Astrocyte of the spinal cord (primary cell): ENCODE measurements around the gene ARRDC3.

Experiments
- DNase-seq: peaks from one replicate; pipeline ENCODE4 v3.0.0; 2011; ENCODE audit warnings: low read depth, low spot score
- H3K4me3 ChIP-seq: 2 replicates; pipeline ENCODE4 v1.5.1; 2011; ENCODE audit warnings: low read depth, mild to moderate bottlenecking, low read length, moderate library complexity
- in situ Hi-C: cut with HindIII; loops from 2 replicates; pipeline ENCODE4 v1.10.0; 2017; ENCODE audit warnings: low sequenced_read_pairs
- TF ChIP-seq, protein P1 (sequence below): IDR thresholded peaks from 2 replicates; pipeline ENCODE4 v1.5.1; 2012; ENCODE audit warnings: low read depth, mild to moderate bottlenecking, low read length, inconsistent platforms

Gene ARRDC3

DNA sequence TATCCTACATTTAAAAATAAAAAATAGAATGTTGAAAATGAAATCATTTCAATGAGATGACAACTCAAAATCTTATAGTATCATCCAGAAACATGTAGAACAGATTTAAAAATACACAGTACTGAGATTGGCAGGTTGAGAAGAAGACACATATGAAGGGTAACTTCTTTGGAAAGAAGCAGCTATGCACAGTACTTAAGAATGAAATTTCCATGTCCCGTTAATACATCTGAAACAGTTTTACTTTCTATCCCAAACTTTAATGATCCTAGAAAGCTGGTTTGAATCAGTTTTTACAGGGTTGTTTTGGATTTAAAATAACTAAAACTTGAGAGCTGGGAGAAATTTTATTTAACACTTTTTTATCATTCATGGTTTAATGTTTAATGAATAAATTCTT is 36.0 kb upstream of the ARRDC3 start:
- TF ChIP-seq, protein P1, sequence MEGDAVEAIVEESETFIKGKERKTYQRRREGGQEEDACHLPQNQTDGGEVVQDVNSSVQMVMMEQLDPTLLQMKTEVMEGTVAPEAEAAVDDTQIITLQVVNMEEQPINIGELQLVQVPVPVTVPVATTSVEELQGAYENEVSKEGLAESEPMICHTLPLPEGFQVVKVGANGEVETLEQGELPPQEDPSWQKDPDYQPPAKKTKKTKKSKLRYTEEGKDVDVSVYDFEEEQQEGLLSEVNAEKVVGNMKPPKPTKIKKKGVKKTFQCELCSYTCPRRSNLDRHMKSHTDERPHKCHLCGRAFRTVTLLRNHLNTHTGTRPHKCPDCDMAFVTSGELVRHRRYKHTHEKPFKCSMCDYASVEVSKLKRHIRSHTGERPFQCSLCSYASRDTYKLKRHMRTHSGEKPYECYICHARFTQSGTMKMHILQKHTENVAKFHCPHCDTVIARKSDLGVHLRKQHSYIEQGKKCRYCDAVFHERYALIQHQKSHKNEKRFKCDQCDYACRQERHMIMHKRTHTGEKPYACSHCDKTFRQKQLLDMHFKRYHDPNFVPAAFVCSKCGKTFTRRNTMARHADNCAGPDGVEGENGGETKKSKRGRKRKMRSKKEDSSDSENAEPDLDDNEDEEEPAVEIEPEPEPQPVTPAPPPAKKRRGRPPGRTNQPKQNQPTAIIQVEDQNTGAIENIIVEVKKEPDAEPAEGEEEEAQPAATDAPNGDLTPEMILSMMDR, result no peak
- in situ Hi-C loops, result no loop called here
- DNase-seq, result no peak
- no peak overlapping the region for H3K4me3 ChIP-seq

DNA sequence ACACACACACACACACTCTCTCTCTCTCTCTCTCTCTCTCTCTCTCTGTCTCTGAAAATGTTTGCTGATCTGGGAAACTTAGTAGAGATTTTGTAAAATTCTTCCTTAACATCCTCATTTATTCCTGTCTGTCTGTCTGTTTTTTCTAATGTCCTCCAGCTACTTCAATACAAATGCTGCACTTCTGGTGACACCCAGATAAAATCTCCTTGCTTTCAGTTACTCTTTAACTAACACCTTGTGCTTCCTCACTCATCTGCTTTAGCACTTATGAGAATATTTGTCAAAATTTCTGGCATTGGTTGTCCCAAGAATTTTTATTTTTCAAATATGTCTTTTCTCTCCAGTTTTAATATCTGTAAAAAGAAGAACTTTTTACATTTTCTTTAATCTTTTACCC is 35.0 kb upstream of the ARRDC3 start:
- TF ChIP-seq, protein P1, result no peak

DNA sequence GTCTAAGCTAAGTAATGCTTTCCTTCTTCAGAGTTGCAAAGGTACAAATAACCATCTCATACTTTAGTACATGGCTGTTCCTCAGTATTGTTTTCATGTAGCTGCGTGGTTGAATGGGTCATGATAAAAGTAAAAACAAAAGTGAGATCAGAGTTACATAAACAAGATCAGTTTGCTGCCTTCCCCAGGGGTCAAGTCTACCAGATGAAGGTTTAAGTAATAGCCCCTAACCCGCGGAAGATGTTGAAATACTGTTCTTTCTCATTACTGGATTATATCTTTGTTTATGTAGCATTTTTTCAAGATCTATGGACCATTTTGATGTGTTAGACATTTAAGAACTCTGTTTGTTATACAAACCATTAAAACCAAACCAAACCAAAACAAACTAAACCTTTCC is 34.1 kb upstream of the ARRDC3 start:
- in situ Hi-C loops, result no loop called here
- H3K4me3 ChIP-seq, result no peak overlapping the region
- peak; percentile 7 for DNase-seq
- TF ChIP-seq, protein P1, result no peak

More for the DNA sequence above, 35.0 kb upstream of the ARRDC3 start:
- no peak for DNase-seq
- in situ Hi-C loops, result no loop called here
- no peak overlapping the region for H3K4me3 ChIP-seq

DNA sequence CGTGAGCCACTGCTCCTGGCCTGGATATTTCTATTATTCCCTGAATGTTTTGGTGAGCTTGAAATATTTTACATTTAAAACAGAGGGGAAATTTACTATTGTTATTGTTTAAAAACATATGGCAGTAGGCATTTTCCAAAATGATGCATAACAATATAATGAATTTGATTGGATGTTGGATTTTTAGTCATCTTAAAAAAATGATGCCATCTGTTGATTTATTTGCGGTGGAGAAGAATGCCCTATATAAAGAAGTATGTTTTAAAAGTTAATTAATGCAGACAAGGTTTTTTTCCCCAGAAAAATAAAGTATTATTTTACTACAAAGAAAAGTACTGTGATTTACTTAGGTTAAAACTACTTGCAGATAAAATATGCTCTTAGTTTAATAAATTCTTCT is 33.4 kb upstream of the ARRDC3 start:
- DNase-seq, result no peak
- TF ChIP-seq, protein P1, result no peak
- H3K4me3 ChIP-seq, result no peak overlapping the region
- in situ Hi-C loops, result no loop called here

DNA sequence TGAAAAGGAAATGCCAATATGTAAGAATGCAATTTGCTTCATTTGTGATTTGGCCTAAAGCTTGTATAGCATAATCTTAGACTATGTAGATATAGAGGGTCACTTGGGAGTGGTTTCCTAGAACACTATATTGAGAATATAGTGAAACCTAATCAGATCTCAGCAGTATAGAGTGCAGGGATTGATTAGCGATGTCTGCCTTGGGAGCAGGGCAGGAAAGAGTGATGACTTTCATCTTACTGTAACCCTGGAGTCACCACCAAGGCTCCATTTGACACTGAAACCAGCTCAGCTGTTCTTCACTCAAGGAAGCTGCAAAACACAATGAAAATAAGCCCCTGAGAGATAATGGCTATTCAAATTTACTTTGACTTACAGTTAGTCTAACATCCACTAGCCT is 26.2 kb upstream of the ARRDC3 start:
- in situ Hi-C loops, result no loop called here
- TF ChIP-seq, protein P1, result no peak
- H3K4me3 ChIP-seq, result no peak overlapping the region
- no peak for DNase-seq

DNA sequence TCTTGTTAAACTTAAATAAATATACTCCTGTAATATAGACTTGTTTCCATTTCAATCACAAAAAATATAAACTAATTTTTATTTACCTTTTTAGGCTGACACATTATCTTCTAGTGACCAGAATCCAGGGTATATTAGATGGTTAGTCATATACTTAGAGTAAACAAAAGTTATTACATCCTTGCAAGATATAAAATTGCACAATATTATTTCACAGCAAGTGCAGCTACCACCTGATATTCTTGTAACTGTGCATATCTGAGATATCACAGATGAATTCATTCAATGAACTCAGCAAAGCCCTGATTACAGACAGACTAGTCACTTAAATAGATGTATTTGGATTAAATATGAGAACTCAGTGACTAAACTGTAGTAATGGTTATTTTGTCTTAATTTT is 25.6 kb upstream of the ARRDC3 start:
- DNase-seq, result no peak
- no peak overlapping the region for H3K4me3 ChIP-seq
- in situ Hi-C loops, result no loop called here
- TF ChIP-seq, protein P1, result no peak

DNA sequence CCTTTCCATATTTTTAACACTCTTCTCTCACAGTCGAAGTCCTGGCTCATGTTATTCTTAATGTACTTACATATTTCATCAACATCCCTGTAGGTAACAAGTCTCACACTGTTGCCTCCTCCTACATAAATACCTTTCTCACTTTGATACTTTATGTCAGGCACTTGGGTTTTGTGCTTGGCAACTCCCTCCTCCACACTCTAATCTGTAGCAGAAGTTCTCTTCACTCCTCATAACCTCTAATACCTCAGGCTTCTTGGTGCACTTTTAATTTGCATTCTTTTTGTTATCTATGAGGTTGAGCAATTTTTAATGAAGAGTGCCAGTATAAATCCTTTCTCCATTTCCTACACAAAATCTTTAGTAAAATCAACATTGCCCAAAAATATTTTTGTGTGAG is 24.1 kb upstream of the ARRDC3 start:
- in situ Hi-C loops, result no loop called here
- DNase-seq, result no peak
- H3K4me3 ChIP-seq, result no peak overlapping the region
- TF ChIP-seq, protein P1, result no peak
